ENCODE data around the gene NCAPG2. TPM values are rescaled to one million over a fixed set of nuclear protein-coding genes. Genes with fewer than 3 reads are reported as not detected.

NCAPG2 gene, protein sequence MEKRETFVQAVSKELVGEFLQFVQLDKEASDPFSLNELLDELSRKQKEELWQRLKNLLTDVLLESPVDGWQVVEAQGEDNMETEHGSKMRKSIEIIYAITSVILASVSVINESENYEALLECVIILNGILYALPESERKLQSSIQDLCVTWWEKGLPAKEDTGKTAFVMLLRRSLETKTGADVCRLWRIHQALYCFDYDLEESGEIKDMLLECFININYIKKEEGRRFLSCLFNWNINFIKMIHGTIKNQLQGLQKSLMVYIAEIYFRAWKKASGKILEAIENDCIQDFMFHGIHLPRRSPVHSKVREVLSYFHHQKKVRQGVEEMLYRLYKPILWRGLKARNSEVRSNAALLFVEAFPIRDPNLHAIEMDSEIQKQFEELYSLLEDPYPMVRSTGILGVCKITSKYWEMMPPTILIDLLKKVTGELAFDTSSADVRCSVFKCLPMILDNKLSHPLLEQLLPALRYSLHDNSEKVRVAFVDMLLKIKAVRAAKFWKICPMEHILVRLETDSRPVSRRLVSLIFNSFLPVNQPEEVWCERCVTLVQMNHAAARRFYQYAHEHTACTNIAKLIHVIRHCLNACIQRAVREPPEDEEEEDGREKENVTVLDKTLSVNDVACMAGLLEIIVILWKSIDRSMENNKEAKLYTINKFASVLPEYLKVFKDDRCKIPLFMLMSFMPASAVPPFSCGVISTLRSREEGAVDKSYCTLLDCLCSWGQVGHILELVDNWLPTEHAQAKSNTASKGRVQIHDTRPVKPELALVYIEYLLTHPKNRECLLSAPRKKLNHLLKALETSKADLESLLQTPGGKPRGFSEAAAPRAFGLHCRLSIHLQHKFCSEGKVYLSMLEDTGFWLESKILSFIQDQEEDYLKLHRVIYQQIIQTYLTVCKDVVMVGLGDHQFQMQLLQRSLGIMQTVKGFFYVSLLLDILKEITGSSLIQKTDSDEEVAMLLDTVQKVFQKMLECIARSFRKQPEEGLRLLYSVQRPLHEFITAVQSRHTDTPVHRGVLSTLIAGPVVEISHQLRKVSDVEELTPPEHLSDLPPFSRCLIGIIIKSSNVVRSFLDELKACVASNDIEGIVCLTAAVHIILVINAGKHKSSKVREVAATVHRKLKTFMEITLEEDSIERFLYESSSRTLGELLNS
- total RNA-seq = 10.2 and 15.7 TPM in 2 replicates

DNA sequence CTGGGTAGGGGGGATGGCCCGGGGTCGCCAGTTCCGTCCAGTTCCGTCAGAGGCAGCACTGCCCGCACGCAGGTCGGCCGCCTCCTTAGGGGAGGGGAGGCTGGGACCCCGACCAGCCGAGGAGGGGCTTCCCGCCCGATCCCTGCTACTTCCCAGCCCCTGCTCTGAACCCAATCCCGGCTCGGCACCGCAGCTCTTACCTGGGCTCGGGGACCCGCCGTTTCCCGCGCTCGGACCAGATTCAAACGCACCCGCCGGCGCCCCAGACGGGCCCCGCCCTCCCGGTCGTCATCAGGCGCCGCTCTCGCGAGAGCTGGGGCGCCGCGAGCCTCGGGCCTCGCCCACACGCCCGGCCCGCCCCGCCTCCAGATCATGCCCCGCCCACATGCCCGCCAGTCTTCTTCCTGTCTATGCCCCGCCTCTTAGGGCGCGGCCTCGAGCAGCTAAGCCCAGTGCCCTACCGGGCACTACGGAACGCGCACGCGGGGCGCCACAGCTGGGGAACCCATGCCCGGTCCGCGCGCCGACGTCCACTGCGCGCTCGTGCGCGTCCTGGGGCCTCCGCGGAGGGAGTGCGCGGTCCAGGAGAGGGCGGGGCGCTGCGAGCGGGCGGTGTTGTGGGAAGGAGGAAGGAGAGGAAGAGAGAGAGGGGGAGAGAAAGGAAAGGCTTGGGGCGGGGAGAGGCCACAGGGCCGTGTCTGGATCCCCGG lies at the start of gene NCAPG2:
Gene NCAPG2 (minus strand): TSS at position 281 of the 710 bp plus-strand sequence. CDS start 2,905 bp downstream, outside the sequence.

DNA sequence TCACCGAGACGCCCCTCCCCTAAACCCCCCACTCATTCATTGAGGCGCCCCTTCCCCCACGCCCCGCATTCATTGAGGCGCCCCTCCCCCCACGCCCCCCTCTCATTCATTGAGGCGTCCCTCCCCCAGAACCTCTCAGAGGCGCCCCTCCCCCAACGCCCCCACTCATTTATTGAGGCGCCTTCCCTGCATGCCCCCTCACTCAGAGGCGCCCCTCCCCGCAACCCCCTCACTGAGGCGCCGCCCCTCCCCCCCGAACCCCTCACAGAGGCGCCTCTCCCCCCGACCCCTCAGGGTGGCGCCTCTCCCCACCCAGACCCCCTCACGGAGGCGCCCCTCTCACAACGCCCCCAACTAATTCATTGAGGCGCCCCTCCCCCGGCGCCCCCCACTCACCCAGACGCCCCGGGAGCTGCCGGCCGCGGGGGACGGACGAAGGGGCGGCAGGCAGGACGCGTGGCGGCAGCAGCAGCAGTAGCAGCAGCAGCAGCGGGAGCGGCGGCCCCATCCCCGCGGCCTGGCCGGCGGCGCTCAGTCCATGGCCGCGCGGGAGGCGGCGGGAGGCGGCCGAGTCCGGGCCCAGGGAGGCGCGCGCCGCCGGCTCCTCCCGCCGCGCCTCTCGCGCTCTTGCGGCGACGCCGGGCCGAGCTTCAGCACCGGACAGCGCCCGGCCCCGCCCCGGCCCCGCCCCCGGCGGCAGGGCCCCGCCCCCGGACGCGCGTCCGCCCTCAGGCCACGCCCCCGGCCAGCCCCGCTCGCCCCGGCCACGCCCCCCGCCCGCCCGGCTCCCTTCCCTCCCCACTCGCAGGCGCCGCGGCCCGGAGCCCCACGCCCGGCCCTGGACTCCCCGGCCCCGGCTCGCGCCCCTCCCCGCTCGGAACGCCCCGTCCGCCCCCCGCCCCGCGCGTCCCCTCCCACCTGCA lies 117.2 kb downstream of the NCAPG2 start, which contains the start of gene PTPRN2:
Gene PTPRN2 (minus strand): TSS at position 662 of the 923 bp plus-strand sequence.

Other genes starting within 250 kb of the NCAPG2 start
- 0.26 and 0.85 TPM in 2 replicates for gene PTPRN2, start 117.0 kb downstream of the NCAPG2 start, total RNA-seq
- 139 and 166 TPM in 2 replicates for gene ESYT2, start 124.7 kb upstream of the NCAPG2 start, total RNA-seq
- gene DYNC2I1, start 151.8 kb upstream of the NCAPG2 start, total RNA-seq = 12.4 and 13.7 TPM in 2 replicates

Data from smooth muscle cell of the pulmonary artery (primary cell).